G401 (cell line): Measurements from ENCODE around the gene TBCD. TPM values are rescaled to one million over a fixed set of nuclear protein-coding genes. Genes with fewer than 3 reads are reported as not detected.

ENCODE experiments used
- DNase-seq: peaks from one replicate; pipeline ENCODE4 v3.0.0-alpha.2; 2015; ENCODE audit warnings: low spot score
- in situ Hi-C: cut with HindIII; loops from 2 replicates; pipeline ENCODE4 v1.10.0; 2016; ENCODE audit warnings: low sequenced_read_pairs, mixed read lengths
- total RNA-seq: library from RNA; depleted of rRNA; stranded (reverse); fragments of >200 nt; shearing (Covaris generic); gene quantifications from 2 replicates; pipeline ENCODE4 v1.2.3, GENCODE V29; 2014

The TBCD gene
- total RNA-seq, 1 experiment from 2014 or later: 108 TPM

DNA sequence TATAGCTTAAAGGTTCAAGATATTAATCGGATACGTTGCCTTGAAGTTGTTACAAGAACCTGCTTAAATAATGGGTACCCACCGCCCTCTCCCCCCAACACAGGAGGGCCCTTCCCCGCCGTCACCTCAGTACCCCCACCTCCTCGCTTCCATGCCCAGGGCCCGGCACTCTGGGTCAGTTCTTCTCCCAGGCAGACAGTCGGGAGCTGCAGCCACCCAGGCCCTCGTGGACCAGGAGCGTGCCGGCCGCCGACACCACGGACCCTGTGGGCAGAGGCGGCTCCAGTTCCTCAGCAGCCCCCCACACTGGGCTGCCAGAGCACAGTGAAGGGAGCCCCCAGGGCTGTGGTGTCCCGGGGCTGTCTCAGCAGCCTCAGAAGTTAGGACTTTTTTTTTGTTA, 168.8 kb downstream of the TBCD start:
- no peak for DNase-seq
- in situ Hi-C loops: no loop called here

DNA sequence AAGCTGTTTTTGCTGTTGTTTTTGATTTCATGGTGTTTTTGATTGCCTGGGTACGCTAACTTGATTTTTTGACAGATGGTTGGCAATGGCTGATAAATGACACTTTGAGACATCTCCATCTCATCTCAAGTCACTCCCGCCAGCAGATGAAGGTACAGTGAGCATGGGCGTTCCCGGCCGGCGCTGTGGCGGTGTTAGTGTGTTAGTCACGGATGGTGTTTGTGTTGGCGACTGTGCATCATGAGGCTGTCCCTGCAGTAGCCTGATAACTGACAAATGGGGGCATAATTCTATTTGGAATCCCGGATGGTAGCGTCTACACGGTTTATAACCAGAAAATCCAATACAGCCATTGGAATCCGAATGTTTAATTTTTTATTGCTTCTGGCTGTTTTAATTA, 169.6 kb downstream of the TBCD start:
- in situ Hi-C loops: no loop called here
- DNase-seq: no peak

DNA sequence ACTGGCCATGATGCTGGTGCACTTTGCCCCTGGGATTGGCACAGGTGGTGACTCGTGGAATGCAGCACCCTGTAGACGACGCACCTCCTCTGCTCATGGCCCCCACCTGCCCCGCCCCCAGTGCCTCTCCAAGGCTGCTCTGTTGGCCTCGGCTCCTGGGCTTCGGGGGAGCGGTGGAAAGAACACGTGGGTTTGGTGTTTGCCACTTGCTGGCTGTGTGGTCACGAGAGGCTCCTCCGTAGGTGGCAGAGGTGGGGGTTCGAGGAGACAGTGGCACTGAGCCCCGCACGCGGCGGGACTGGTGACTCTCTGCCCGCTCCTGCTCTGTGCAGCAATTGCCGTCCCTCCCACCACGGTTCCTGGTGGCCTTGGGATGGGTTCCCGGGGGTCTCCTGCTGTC, 170.8 kb downstream of the TBCD start:
- DNase-seq: no peak
- in situ Hi-C loops: no loop called here

DNA sequence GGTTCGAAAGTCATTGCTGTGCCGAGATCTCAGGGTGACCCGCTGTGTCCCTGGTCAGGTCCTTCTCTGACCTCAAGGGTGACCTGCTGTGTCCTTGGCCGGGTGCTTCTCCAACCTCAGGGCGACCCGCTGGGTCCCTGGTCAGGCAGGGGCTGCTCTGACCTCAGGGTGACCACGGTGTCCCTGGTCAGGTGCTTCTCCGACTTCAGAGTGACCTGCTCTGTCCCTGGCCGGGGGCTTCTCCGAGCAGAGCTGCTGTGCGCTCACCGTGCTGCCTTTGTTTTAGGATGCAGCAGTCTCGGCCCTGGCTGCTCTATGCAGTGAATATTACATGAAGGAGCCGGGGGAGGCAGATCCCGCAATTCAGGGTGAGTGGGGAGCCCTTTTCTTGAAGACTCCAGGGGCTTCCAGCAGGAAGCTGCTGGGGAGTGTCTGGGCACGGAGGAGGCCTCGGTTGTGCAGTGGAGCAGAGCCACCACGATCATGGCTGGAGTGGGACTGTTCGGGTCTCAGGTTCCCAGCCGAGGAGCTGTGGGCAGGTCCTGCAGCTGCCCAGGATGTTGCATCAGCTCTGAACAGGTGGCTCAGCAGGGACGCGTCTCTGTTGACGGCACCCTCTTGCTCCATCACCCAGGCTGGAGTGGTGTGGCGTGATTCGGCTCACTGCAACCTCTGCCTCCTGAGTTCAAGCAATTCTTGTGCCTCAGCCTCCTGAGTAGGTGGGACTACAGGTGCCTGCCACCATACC, 171.7 kb downstream of the TBCD start:
- in situ Hi-C loops: no loop called here
- no peak for DNase-seq

DNA sequence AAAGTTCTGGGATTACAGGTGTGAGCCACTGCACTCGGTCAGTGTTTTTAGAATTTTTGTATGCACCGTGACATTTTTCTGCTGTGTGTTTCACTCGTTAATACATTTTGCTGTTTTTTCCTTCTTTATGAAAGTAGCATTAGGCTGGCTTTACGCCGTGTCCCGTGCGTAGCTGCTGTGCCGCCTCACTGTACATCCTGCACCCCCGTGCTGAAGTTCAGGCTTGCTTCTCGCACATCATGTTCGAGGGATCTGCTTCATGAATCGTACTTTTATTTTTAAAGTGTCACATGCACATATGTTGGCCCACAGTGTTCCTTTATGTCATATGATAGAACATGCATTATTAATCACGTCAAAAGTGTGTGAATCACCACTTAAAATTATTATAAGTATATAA, 172.3 kb downstream of the TBCD start:
- in situ Hi-C loops: no loop called here
- DNase-seq: no peak

GRCh38 chr17:82924812-82925211, 172.9 kb downstream of the TBCD start:
- in situ Hi-C loops: no loop called here
- DNase-seq: no peak

GRCh38 chr17:82925336-82925735, 173.5 kb downstream of the TBCD start:
- DNase-seq: no peak
- in situ Hi-C loops: no loop called here

DNA sequence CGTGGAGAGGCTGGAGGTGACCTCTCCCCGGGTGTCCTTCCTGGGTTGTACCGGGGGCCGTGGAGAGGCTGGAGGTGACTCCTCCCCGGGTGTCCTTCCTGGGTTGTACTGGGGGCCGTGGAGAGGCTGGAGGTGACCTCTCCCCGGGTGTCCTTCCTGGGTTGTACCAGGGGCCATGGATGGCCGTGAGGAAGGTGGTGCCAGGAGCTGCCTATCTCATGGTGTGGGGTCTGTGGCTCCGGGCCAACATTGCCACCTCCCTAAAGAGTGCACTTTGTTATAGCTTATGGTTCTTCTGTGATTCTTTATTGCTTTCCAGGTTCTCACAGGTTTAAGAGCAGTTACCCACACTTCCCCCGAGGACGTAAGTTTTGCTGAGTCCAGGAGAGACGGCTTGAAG, 174.2 kb downstream of the TBCD start:
- in situ Hi-C loops: no loop called here
- DNase-seq: no peak

DNA sequence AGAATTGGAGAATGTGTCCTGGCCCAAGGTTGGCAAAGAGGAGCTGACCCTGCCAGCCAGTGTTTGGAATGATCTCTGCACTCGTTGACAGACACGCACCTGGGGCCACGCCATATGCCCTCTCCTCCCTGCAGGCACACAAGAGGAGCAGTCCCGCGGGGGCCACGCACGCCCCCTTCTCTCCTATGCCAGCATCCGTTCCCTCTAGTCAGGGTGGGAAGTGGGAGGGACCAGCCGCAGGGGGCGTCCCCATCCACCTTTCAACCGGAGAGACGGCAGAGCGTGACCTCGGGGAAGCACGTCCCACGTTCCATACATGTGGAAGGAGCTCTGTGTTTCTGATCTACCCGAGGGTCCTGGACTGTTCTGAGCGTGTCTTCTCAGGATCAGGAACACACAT, 174.9 kb downstream of the TBCD start:
- in situ Hi-C loops: no loop called here
- no peak for DNase-seq

- in situ Hi-C loops: no loop called here
- no peak for DNase-seq
Observed at GRCh38 chr17:82927311-82927660, 175.4 kb downstream of the TBCD start.

DNA sequence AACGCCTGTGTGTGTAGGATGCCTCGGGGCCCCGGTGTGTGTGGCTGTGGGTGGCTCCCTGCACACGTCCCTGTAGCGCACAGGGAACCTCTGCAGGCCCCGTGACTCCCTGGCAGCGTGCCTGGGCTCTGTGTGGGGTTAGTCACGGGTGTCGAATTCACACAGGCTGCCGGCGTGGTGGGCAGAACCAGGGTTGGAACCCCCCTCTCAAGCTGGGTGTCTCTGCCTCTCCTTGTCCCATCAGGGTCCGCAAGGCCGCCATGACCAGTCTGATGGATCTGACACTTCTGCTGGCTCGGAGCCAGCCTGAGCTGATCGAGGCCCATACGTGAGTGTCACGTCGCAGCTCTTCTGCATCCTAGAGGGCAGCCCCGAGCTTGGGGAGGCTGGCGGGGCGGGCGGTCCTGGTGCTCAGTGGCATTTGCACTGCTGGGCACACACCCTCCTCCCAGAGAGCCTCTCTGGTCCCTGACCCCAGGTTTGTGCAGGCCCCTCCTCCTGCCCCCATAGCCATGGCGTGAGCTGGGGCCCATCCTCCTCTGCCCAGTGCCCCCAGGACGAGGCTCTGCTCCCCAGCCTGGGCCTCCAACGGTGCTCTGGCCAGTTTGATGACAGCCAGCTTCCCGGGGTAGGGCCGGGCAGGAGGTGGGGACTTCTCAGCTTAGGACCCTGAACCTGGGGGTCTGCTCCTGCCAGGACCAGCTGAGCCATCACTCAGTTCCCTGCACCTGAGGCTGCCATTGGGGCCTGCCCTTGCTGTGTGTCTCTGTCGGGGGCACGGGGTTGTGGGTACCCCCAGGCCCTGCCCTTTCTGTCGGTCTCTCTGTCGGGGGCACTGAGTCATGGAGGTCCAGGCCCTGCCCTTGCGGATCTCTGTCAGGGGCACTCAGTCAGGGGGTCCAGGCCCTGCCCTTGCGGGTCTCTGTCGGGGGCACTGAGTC, 176.1 kb downstream of the TBCD start:
- in situ Hi-C loops: no loop called here
- no peak for DNase-seq

DNA sequence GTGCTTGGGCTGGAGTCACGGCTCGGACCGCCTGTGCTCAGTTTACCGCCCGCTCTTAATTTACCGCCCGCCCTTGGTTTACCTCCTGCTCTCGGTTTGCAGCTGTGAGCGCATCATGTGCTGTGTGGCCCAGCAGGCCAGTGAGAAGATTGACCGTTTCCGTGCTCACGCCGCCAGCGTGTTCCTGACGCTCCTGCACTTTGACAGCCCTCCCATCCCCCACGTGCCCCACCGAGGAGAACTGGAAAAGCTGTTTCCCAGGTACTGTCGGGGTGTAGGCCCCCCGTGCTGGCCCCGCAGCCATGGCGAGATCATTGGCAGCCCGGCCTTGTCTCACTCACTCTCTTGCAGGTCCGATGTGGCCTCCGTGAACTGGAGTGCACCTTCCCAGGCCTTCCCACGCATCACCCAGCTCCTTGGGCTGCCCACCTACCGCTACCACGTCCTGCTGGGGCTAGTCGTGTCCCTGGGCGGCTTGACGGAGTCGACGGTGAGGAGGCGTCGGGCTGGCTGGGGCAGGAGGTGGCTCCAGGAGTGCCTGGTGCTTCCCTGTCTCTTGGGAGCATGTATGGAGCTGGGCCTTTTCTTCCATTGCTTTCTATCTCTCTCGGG, 177.3 kb downstream of the TBCD start:
- in situ Hi-C loops: no loop called here

GRCh38 chr17:82929676-82930042, 177.8 kb downstream of the TBCD start:
- in situ Hi-C loops: no loop called here
- no peak for DNase-seq

More for the DNA sequence above, 177.3 kb downstream of the TBCD start:
- DNase-seq: no peak

DNA sequence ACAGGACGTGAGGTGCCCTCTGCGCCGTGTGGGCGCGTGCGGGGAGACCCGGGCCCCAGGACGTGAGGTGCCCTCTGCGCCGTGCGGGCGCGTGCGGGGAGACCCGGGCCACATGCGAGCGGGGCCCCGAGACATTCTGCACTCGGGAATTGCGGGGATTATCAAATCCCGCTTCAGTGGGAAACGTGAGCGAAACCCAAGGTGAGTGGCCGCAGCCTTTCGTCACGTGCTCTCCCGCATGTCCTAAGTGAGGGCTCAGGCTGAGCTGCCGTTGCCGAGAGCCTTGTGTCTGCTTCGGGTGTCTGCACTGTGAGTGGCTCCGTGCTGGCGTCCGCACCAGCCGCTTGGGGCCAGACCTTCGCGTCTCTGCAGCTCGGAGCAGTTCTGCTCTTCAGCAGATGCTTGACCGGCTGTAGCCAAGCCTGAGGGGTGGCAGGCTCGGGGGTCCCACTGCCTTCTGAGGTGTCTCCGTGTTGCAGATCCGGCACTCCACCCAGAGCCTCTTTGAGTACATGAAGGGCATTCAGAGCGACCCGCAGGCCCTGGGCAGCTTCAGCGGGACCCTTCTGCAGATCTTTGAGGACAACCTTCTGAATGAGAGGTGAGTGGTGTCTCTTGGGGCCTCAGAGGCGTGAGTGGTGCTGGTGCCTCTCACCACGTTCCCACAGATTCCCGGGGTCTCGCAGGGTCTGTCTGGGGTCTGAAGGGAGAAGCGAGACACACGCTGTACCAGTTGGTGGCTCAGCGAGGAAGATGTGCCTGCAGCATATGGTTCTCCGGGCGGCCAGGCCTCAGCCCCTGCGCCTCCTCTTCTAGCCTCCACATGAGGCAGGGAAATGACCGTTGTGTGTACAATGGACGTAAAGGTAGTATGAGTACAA, 178.4 kb downstream of the TBCD start:
- no peak for DNase-seq
- in situ Hi-C loops: no loop called here

DNA sequence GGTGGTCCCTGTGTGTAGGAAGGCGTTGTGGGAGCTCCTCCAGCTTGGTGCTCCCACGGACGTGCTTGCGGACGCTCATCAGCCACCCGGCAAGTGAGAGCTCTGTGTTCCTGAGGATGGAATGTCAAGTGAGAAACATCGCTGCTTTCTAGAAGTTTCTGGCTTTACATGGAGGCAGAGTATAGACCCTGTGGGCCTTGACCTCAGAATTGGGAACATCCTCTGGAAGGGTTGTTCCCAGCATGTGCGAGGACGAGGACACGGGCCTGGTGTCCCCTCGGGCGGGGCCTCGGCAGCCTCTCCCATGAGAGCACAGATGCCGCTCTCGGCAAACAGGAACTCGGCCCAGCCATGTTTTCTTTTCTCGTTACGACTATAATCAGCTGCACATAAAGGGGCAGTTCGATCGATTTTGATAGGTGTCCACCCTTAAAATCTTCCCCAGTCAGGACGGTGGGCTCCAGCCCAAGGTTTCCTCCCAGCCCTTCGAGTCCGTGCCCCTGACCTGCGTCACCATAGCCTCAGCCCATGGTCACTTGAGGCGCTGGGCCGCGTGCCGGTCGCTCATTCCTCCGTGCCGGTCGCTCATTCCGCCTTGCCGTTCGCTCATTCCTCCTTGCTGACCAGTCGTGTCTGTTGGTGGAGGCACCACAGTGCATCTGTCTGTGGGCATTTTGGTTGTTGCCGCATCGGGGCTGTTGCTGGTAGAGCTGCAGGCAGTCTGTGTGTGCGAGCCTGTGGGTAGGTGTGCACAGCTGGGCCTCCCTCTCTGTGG, 179.2 kb downstream of the TBCD start:
- DNase-seq: no peak
- in situ Hi-C loops: no loop called here

- DNase-seq: peak; percentile 63
- in situ Hi-C loops: no loop called here
Observed at GRCh38 chr17:82931699-82932517, 180.0 kb downstream of the TBCD start.

DNA sequence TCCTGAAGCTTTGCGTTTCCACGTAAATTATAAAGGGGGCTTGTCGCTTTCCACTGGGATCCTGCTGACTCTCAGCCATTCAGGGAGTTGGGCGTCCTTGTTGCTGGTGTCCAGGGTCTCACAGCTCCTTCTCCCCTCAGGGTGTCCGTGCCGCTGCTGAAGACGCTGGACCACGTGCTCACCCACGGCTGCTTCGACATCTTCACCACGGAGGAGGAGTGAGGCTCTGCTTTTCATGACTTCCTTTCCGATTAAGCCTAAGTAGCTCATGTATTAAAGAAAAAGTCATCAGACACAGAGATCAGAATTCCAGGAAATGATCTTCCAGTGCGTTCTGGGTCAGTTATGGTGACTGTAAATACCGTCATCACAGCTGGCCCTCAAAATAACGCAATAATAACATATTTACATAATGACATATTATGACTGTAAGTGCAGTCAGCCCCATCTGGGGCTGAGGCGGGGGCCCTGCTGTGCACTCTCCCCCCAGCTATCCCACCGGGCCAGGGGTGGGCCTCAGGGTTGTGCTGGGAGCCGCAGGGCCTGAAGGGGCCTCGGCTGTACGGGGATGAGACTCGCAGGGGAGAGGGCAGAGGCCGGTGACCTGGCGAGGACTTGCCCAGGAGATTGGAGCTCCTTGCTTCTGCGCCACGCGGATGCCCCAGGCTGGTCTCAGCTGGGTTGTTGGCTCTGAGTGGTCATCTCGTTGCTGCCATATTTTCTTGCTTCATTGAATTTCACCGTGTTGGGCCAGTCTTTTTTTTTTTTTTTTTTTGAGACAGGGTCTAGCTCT, 180.8 kb downstream of the TBCD start:
- DNase-seq: no peak
- in situ Hi-C loops: no loop called here
